Heart left ventricle (tissue), 16 donors: Measurements from ENCODE around the gene RFX1. TPM values are rescaled to one million over a fixed set of nuclear protein-coding genes. Genes with fewer than 3 reads are reported as not detected.
A peak's percentile ranks its signal among the peaks of the same experiment; 100 is the strongest.
"Not testable (repeated sequence)": the region's sequence is repeated elsewhere in the genome, so short reads cannot be mapped to it uniquely, and the experiment has no call there.

Experiments
- ATAC-seq, 4 donors: fragments of 200-7000 bp; cut with Tn5 transposase; one replicate each; pipeline ENCODE4 v1.9.1; 2020 to 2022; ENCODE audit warnings: moderate library complexity in 4 of 4, mild to moderate bottlenecking in 3 of 4, moderate number of reproducible peaks in 1 of 4
- DNase-seq, 5 donors: peaks; one replicate each; pipeline ENCODE4 v3.0.0-alpha.2; 2020
- H3K27ac ChIP-seq, 12 donors: fragments of 200-600 bp; sonication (generic) in 4 of 12; one replicate each; pipeline versions ENCODE4 v1.5.0 to v1.8.0; 2016 to 2022; ENCODE audit warnings: mild to moderate bottlenecking in 2 of 12
- H3K27me3 ChIP-seq, 9 donors: fragments of 200-600 bp; sonication (generic) in 2 of 9; one replicate each; pipeline versions ENCODE4 v1.5.1 to v1.8.0; 2016 to 2022; ENCODE audit warnings: mild to moderate bottlenecking in 3 of 9
- H3K36me3 ChIP-seq, 9 donors: fragments of 200-600 bp; sonication (generic) in 2 of 9; one replicate each; pipeline versions ENCODE4 v1.5.0 to v1.8.0; 2018 to 2022; ENCODE audit warnings: mild to moderate bottlenecking in 2 of 9
- H3K4me1 ChIP-seq, 12 donors: fragments of 200-600 bp; sonication (generic) in 4 of 12; one replicate each; pipeline versions ENCODE4 v1.5.0 to v1.8.0; 2016 to 2022; ENCODE audit warnings: mild to moderate bottlenecking in 3 of 12
- H3K4me3 ChIP-seq, 12 donors: fragments of 200-600 bp; sonication (generic) in 4 of 12; one replicate each; pipeline versions ENCODE4 v1.5.0 to v1.8.0; 2017 to 2022; ENCODE audit warnings: mild to moderate bottlenecking in 9 of 12, moderate library complexity in 4 of 12
- H3K9me3 ChIP-seq, 12 donors: fragments of 200-600 bp; sonication (generic) in 4 of 12; one replicate each; pipeline versions ENCODE4 v1.5.0 to v1.8.0; 2016 to 2022; ENCODE audit warnings: mild to moderate bottlenecking in 1 of 12
- POLR2A ChIP-seq, 2 donors: fragments of 450-650 bp; IDR thresholded peaks; one replicate each; pipeline ENCODE4 v1.6.1; 2017; ENCODE audit warnings: antibody characterized with exemption in 2 of 2, mild to moderate bottlenecking in 2 of 2, moderate library complexity in 2 of 2
- WGBS, 4 donors: extraction: QIAGEN DNeasy Blood & Tissue Kit in 2 of 4; methylation state at CpG; one replicate each; pipeline versions ENCODE4 v1.1.5 to v1.1.7; 2013 to 2018; 5-methylcytosine and 5-hydroxymethylcytosine counted together
- intact Hi-C, 10 donors: fragments of 100-400 bp; cut with DNase I; formaldehyde crosslinking; loops; one replicate each; pipeline versions ENCODE4 v1.11.1 to v1.14.2; 2022
- polyA plus RNA-seq, 2 donors: library from polyadenylated mRNA; stranded (reverse); fragments of 200-250 nt; gene quantifications; one replicate each; pipeline ENCODE4 v1.2.3, GENCODE V29; 2013
- total RNA-seq, 9 donors: library from RNA; depleted of rRNA in 2 of 9; stranded (reverse); fragments of >200 nt in 2 of 9; fragmentation: NEBNext Ultra II Directional in 3 of 9; extraction: Animal tissue kit (Norgen Biotek cat#: 25700) in 3 of 9; gene quantifications; one replicate each; pipeline versions ENCODE4 v1.1.0 to v1.2.4, GENCODE V29; 2016 to 2023
- TF ChIP-seq, protein P1 (sequence below), 12 donors: fragments of 200-600 bp; sonication (generic) in 4 of 12; IDR thresholded peaks; one replicate each; pipeline versions ENCODE4 v1.5.0 to v1.8.0; 2018 to 2022; ENCODE audit warnings: antibody characterized with exemption in 12 of 12, mild to moderate bottlenecking in 5 of 12
- donor health status: ischemic (EF 13 %, LVEDD 7.1; RV severe dilation, severe dysfunction).
- donor health status: healthy with polysubstance abuse.
- donor health status: DM: no; HTN: yes; CAD: no.
- donor health status: DM: no; HTN: no; CAD: no.
- donor health status: ischemic (EF 25% LVEDD 6.9; RV normal size, moderate dysfunction).
- donor health status: ischemic (EF 25% LVEDD 5.7; RV mildly dilated, moderate dysfunction).
- donor health status: healthy.
- donor health status: DM: yes; HTN: yes; CAD: no.
- donor health status: ischemic (EF 35%, LVEDD 5.7; RV mildly dilated, moderate dysfunction).
- donor health status: nonischemic (EF 11% LVEDD 7.7; RV severe dilation, severe dysfunction).
- donor health status: DM: yes; HTN: yes; CAD: no.
- donor health status: PGD.
- donor health status: ischemic (EF 29% LVEDD 5.4; RV normal size, mild dysfunction).
- donor health status: nonischemic (EF 23%, LVEDD 6.1; RV moderate dilation, normal function).

Gene RFX1
- total and polyA plus RNA-seq, 11 donors, result 4.0 to 15.4 (median 8.6) TPM

DNA sequence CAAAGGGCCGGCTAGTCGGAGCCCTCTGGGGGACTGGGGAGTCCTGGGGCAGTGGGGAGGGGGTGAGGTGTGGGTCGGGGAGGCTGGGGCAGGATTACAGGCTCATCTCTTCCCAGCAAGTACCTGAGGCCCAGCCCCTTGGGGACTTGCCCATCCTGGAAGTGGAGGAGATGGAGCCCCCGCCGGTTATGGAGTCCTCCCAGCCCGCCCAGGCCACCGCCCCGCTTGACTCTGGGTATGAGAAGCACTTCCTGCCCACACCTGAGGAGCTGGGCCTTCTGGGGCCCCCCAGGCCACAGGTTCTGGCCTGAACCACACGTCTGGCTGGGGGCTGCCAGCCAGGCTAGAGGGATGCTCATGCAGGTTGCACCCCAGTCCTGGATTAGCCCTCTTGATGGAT lies 45.9 kb upstream of the RFX1 start:
- intact Hi-C loops, result loop anchor here in 2 of 10 donors (5.0 to 10.0 kb wide), 2 partner anchors 167 to 170 kb away; no protein-coding TSS in a partner anchor
- Histone ChIP-seq H3K36me3 (peaks cover 0 to 28% (median 0%) of the 10 kb centered on the region in 9 donors), H3K27ac (no peak overlapping the region), H3K4me1 (peaks cover 0 to under 1% (median 0%) of the 10 kb centered on the region in 12 donors), H3K4me3 (no peak overlapping the region), H3K9me3 (peaks cover 0 to 9% (median 0%) of the 10 kb centered on the region in 12 donors), H3K27me3 (no peaks in the 10 kb centered on the region)
- WGBS, 4 donors, result 86 to 100% (median 87%) methylated on average over 1 to 9 of the region's 9 CpGs
- no peak for DNase-seq
- no peak for ATAC-seq
- no peak for TF ChIP-seq POLR2A (IDR thresholded peaks at IDR 0.05)
- TF ChIP-seq, protein P1, sequence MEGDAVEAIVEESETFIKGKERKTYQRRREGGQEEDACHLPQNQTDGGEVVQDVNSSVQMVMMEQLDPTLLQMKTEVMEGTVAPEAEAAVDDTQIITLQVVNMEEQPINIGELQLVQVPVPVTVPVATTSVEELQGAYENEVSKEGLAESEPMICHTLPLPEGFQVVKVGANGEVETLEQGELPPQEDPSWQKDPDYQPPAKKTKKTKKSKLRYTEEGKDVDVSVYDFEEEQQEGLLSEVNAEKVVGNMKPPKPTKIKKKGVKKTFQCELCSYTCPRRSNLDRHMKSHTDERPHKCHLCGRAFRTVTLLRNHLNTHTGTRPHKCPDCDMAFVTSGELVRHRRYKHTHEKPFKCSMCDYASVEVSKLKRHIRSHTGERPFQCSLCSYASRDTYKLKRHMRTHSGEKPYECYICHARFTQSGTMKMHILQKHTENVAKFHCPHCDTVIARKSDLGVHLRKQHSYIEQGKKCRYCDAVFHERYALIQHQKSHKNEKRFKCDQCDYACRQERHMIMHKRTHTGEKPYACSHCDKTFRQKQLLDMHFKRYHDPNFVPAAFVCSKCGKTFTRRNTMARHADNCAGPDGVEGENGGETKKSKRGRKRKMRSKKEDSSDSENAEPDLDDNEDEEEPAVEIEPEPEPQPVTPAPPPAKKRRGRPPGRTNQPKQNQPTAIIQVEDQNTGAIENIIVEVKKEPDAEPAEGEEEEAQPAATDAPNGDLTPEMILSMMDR (IDR thresholded peaks at IDR 0.05), result no peak

DNA sequence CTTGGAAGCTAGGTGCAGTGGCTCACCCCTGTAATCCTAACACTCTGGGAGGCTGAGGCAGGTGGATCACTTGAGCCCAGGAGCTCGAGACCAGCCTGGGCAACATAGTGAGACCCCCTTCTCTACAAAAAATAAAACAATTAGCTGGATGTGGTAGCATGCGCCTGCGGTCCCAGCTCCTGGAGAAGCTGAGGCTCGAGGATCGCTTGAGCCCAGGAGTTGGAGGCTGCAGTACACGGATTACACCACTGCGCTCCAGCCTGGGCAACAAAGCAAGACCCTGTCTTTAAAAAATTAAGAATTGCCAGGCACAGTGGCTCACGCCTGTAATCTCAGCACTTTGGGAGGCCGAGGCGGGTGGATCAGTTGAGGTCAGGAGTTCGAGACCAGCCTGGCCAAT lies 44.8 kb upstream of the RFX1 start:
- ATAC-seq, H3K4me1 ChIP-seq, H3K9me3 ChIP-seq, H3K27me3 ChIP-seq, H3K27ac ChIP-seq, H3K4me3 ChIP-seq, DNase-seq: not testable (repeated sequence)
- TF ChIP-seq, protein P1 (IDR thresholded peaks at IDR 0.05), result peak in 1 of 12 donors; percentile 13
- WGBS, 4 donors, result 90 to 95% (median 94%) methylated on average over 11 of the region's 11 CpGs
- intact Hi-C loops, result loop anchor here in 2 of 10 donors (5.0 to 10.0 kb wide), 2 partner anchors 166 to 169 kb away; no protein-coding TSS in a partner anchor
- H3K36me3 ChIP-seq, result peaks cover 0 to 37% (median 0%) of the 10 kb centered on the region in 9 donors

DNA sequence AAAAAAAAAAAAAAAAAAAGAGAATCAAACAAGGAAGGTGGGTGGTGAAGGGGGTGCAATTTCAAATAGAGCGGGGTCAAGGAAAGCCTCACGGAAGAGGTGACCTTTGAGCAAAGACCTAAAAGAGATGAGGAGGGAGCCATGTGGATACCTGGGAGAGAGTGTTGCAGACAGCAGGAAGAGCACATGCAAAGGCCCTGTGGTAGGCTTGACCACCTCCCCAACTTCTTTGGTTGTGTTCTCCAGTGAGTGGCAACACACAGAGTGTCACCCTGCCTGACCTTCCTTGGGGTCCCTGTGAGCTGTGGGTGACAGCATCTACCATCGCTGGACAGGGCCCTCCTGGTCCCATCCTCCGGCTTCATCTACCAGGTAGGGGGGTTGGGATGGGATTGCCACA lies 44.4 kb upstream of the RFX1 start:
- Histone ChIP-seq H3K4me3 (no peak overlapping the region), H3K4me1 (no peaks in the 10 kb centered on the region), H3K9me3 (peaks cover 0 to 9% (median 0%) of the 10 kb centered on the region in 12 donors), H3K36me3 (peaks cover 0 to 39% (median 0%) of the 10 kb centered on the region in 9 donors), H3K27ac (no peak overlapping the region), H3K27me3 (no peaks in the 10 kb centered on the region)
- WGBS, 4 donors, result 95 to 99% (median 97%) methylated on average over 4 of the region's 4 CpGs
- TF ChIP-seq, protein P1 (IDR thresholded peaks at IDR 0.05), result no peak
- TF ChIP-seq POLR2A (IDR thresholded peaks at IDR 0.05), result no peak
- intact Hi-C loops, result loop anchor here in 2 of 10 donors (5.0 to 10.0 kb wide), 2 partner anchors 166 to 168 kb away; no protein-coding TSS in a partner anchor
- ATAC-seq, result no peak
- no peak for DNase-seq

DNA sequence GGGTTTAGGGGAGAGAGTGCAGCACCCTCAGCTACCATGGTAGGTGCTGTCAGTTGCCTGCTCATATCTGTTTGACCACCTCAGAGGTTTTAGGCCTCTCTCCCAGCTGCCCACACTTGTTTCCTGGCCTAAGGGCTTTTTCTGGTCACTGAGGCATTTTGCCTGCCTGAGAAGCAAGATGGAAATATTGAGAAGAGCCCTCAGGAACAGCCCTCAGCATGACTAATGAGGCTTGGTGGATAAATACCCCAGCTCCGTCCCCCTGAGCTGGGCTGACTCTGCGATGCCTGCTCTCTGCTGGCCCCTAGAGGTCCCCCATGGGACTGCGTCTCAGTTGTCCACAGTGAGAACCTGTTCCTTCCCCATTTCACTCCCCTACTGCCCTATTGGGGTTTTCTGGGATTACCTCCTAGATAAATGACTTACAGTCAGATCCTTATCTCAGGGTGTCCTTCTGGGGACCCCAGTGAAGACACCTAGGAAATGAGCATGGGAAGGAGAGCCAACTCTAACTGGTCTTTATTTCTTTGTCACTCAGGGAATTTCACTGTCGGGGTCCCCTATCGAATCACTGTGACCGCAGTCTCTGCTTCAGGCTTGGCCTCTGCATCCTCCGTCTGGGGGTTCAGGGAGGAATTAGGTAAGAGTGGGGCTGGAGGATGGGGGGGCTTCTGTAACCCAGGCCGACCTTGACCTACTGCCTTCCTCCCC lies 42.5 kb upstream of the RFX1 start:
- H3K27me3 ChIP-seq, result no peaks in the 10 kb centered on the region
- TF ChIP-seq, protein P1 (IDR thresholded peaks at IDR 0.05), result peak; percentile 70 to 91 (median 82)
- TF ChIP-seq POLR2A (IDR thresholded peaks at IDR 0.05), result no peak
- H3K36me3 ChIP-seq, result peaks cover 0 to 51% (median 0%) of the 10 kb centered on the region in 9 donors
- WGBS, 4 donors, result 80 to 88% (median 85%) methylated on average over 8 of the region's 8 CpGs
- ATAC-seq, result peak in 3 of 4 donors; percentile 59 to 68 (median 66)
- H3K4me1 ChIP-seq, result no peaks in the 10 kb centered on the region
- H3K4me3 ChIP-seq, result no peak overlapping the region
- no peak overlapping the region for H3K27ac ChIP-seq
- intact Hi-C loops, result loop anchor here in 2 of 10 donors (10.0 kb wide), 2 partner anchors 164 to 454 kb away; no protein-coding TSS in a partner anchor
- H3K9me3 ChIP-seq, result peaks cover 0 to 9% (median 0%) of the 10 kb centered on the region in 12 donors
- peak in 3 of 5 donors; percentile 31 to 76 (median 42) for DNase-seq

DNA sequence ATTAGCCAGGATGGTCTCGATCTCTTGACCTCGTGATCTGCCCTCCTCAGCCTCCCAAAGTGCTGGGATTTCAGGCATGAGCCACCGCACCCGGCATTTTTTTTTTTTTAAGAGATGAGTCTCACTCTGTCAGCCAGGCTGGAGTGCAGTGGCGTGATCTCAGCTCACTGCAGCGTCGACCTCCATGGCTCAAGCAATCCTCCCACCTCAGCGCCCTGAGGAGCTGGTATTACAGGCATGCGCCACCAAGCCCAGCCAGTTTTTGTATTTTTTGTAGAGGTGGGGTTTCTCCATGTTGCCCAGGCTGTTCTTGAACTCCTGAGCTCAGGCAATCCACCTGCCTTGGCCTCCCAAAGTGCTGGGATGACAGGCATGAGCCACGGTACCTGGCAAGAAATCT lies 41.7 kb upstream of the RFX1 start:
- intact Hi-C loops, result loop anchor here in 2 of 10 donors (10.0 kb wide), 2 partner anchors 163 to 453 kb away; no protein-coding TSS in a partner anchor
- 96 to 99% (median 97%) methylated on average over 10 of the region's 10 CpGs for WGBS, 4 donors

More for the DNA sequence above, 41.7 kb upstream of the RFX1 start:
- not testable (repeated sequence) for H3K9me3 ChIP-seq, H3K27ac ChIP-seq, H3K4me3 ChIP-seq, DNase-seq, H3K4me1 ChIP-seq, H3K27me3 ChIP-seq, ATAC-seq
- peaks cover 0 to 51% (median 0%) of the 10 kb centered on the region in 9 donors for H3K36me3 ChIP-seq
